ENCODE results near the gene CACNA1C.

GRCh38 chr12:2485681-2486080, 432.9 kb downstream of the CACNA1C start:
- TF ChIP-seq CTCF (conservative IDR thresholded peaks at IDR 0.05 in 1 of 2, IDR thresholded peaks at IDR 0.05 in 1 of 2; ENCODE audit: extremely low read depth in 1 of 2, insufficient read depth in 1 of 2, low read depth in 1 of 2, low read length in 2 of 2) (no peak), EZH2 (IDR thresholded peaks at IDR 0.05; ENCODE audit: borderline replicate concordance, low read length) (no peak)
